ENCODE measurements around the gene AKT1S1.
"Not testable (repeated sequence)": the region's sequence is repeated elsewhere in the genome, so short reads cannot be mapped to it uniquely, and the experiment has no call there.

AKT1S1 gene

GRCh38 chr19:49877020-49877878 is at the start of gene AKT1S1, which contains the start of gene TBC1D17:
Gene AKT1S1, minus strand, starts transcription at chr19:49877355. Its CDS starts 4,060 bp downstream, at chr19:49873295.
Gene TBC1D17, plus strand, starts transcription at chr19:49877702. Its CDS starts 22 bp downstream, at chr19:49877724.
- H3K36me3 Mint-ChIP-seq (ENCODE audit: low read depth): peaks cover 25% of the 10 kb centered on the region
- no peak within 1 kb of the TSS for H3K27ac Mint-ChIP-seq
- no peak within 1 kb of the TSS for H3K4me3 Mint-ChIP-seq
- no peaks in the 10 kb centered on the region for H3K9me3 Mint-ChIP-seq
- H3K27me3 Mint-ChIP-seq: no peaks in the 10 kb centered on the region
- H3K4me1 Mint-ChIP-seq (ENCODE audit: low read depth): peaks cover 31% of the 10 kb centered on the region

- Mint-ChIP-seq H3K27ac (no peak overlapping the region), H3K9me3 (no peaks in the 10 kb centered on the region), H3K4me3 (peak overlapping the region; percentile 63), H3K27me3 (no peaks in the 10 kb centered on the region), H3K36me3 (ENCODE audit: low read depth) (peaks cover 72% of the 10 kb centered on the region), H3K4me1 (ENCODE audit: low read depth) (peaks cover 87% of the 10 kb centered on the region)
These were observed 49.4 kb upstream of the AKT1S1 start for GRCh38 chr19:49926515-49926914.

GRCh38 chr19:49925486-49925885 is 48.3 kb upstream of the AKT1S1 start:
- Mint-ChIP-seq H3K4me3 (peak overlapping the region; percentile 47), H3K36me3 (ENCODE audit: low read depth) (peaks cover 72% of the 10 kb centered on the region), H3K9me3 (no peaks in the 10 kb centered on the region), H3K4me1 (ENCODE audit: low read depth) (peaks cover 87% of the 10 kb centered on the region), H3K27me3 (no peaks in the 10 kb centered on the region), H3K27ac (peak overlapping the region; percentile 68)

- Mint-ChIP-seq H3K4me1 (ENCODE audit: low read depth) (peaks cover 86% of the 10 kb centered on the region), H3K36me3 (ENCODE audit: low read depth) (peaks cover 71% of the 10 kb centered on the region)
- not testable (repeated sequence) for H3K27me3 Mint-ChIP-seq, H3K27ac Mint-ChIP-seq, H3K4me3 Mint-ChIP-seq, H3K9me3 Mint-ChIP-seq
These were observed 47.7 kb upstream of the AKT1S1 start for GRCh38 chr19:49924881-49925210.

GRCh38 chr19:49924004-49924880 is 47.1 kb upstream of the AKT1S1 start:
- Mint-ChIP-seq H3K4me3 (no peak overlapping the region), H3K36me3 (ENCODE audit: low read depth) (peaks cover 70% of the 10 kb centered on the region), H3K9me3 (no peaks in the 10 kb centered on the region), H3K4me1 (ENCODE audit: low read depth) (peaks cover 86% of the 10 kb centered on the region), H3K27me3 (no peaks in the 10 kb centered on the region), H3K27ac (peak overlapping the region; percentile 52)

GRCh38 chr19:49923055-49924003 is 46.2 kb upstream of the AKT1S1 start:
- no peaks in the 10 kb centered on the region for H3K9me3 Mint-ChIP-seq
- H3K36me3 Mint-ChIP-seq (ENCODE audit: low read depth): peaks cover 66% of the 10 kb centered on the region
- peak overlapping the region; percentile 52 for H3K27ac Mint-ChIP-seq
- peaks cover 84% of the 10 kb centered on the region for H3K4me1 Mint-ChIP-seq (ENCODE audit: low read depth)
- no peaks in the 10 kb centered on the region for H3K27me3 Mint-ChIP-seq
- no peak overlapping the region for H3K4me3 Mint-ChIP-seq

GRCh38 chr19:49921871-49922795 is 45.0 kb upstream of the AKT1S1 start:
- H3K36me3 Mint-ChIP-seq (ENCODE audit: low read depth): peaks cover 67% of the 10 kb centered on the region
- H3K9me3 Mint-ChIP-seq: no peaks in the 10 kb centered on the region
- peaks cover 82% of the 10 kb centered on the region for H3K4me1 Mint-ChIP-seq (ENCODE audit: low read depth)
- H3K27ac Mint-ChIP-seq: peak overlapping the region; percentile 31
- no peaks in the 10 kb centered on the region for H3K27me3 Mint-ChIP-seq
- H3K4me3 Mint-ChIP-seq: peak overlapping the region; percentile 31

GRCh38 chr19:49920624-49921363 is 43.6 kb upstream of the AKT1S1 start:
- no peak overlapping the region for H3K4me3 Mint-ChIP-seq
- no peaks in the 10 kb centered on the region for H3K27me3 Mint-ChIP-seq
- H3K4me1 Mint-ChIP-seq (ENCODE audit: low read depth): peaks cover 79% of the 10 kb centered on the region
- no peaks in the 10 kb centered on the region for H3K9me3 Mint-ChIP-seq
- peaks cover 69% of the 10 kb centered on the region for H3K36me3 Mint-ChIP-seq (ENCODE audit: low read depth)
- H3K27ac Mint-ChIP-seq: no peak overlapping the region

- Mint-ChIP-seq H3K4me1 (ENCODE audit: low read depth) (peaks cover 78% of the 10 kb centered on the region), H3K27me3 (no peaks in the 10 kb centered on the region)
These were observed 40.9 kb upstream of the AKT1S1 start for GRCh38 chr19:49918089-49918488.

GRCh38 chr19:49916839-49917733 is 39.9 kb upstream of the AKT1S1 start:
- Mint-ChIP-seq H3K4me1 (ENCODE audit: low read depth) (peaks cover 78% of the 10 kb centered on the region), H3K4me3 (peak overlapping the region; percentile 43), H3K27me3 (no peaks in the 10 kb centered on the region), H3K27ac (peak overlapping the region; percentile 75), H3K9me3 (no peaks in the 10 kb centered on the region), H3K36me3 (ENCODE audit: low read depth) (peaks cover 75% of the 10 kb centered on the region)

More at GRCh38 chr19:49918089-49918488, 40.9 kb upstream of the AKT1S1 start:
- Mint-ChIP-seq H3K4me3 (no peak overlapping the region), H3K36me3 (ENCODE audit: low read depth) (peaks cover 75% of the 10 kb centered on the region), H3K27ac (no peak overlapping the region), H3K9me3 (no peaks in the 10 kb centered on the region)

GRCh38 chr19:49915271-49915670 is 38.1 kb upstream of the AKT1S1 start:
- H3K27me3 Mint-ChIP-seq: no peaks in the 10 kb centered on the region
- H3K4me3 Mint-ChIP-seq: no peak overlapping the region
- H3K27ac Mint-ChIP-seq: no peak overlapping the region
- peaks cover 71% of the 10 kb centered on the region for H3K36me3 Mint-ChIP-seq (ENCODE audit: low read depth)
- no peaks in the 10 kb centered on the region for H3K9me3 Mint-ChIP-seq
- peaks cover 76% of the 10 kb centered on the region for H3K4me1 Mint-ChIP-seq (ENCODE audit: low read depth)

- Mint-ChIP-seq H3K27me3 (no peaks in the 10 kb centered on the region), H3K27ac (peak overlapping the region; percentile 76), H3K4me3 (peak overlapping the region; percentile 10), H3K36me3 (ENCODE audit: low read depth) (peaks cover 76% of the 10 kb centered on the region), H3K4me1 (ENCODE audit: low read depth) (peaks cover 72% of the 10 kb centered on the region), H3K9me3 (no peaks in the 10 kb centered on the region)
These were observed 36.6 kb upstream of the AKT1S1 start for GRCh38 chr19:49913720-49914119.
